HEK293 (cell line): Measurements from ENCODE around the gene C2CD2L.

ENCODE experiments used
- CTCF ChIA-PET: fragments of 350-600 bp; formaldehyde crosslinking; extraction: SDS; loops from one replicate; lab custom pipeline; 2021; ENCODE audit warnings: antibody characterized with exemption; lab: Yijun Ruan, JAX
- POLR2A ChIA-PET: fragments of 300-600 bp; formaldehyde crosslinking; extraction: SDS; loops from one replicate; lab custom pipeline; 2020; ENCODE audit warnings: antibody characterized with exemption, inconsistent platforms; lab: Yijun Ruan, JAX
- H3K27ac ChIP-seq: fragments of 200-500 bp; sonication (Bioruptor generic); 2 replicates; pipeline ENCODE4 v1.5.1; 2014; ENCODE audit warnings: low read depth, low read length, control low read depth, inconsistent platforms; ENCODE audit errors: extremely low read depth
- H3K36me3 ChIP-seq, 2 experiments: fragments of 200-500 bp in 1 of 2; sonication (Bioruptor generic) in 1 of 2; 1 replicate in 1 of 2; 2 replicates in 1 of 2; pipeline ENCODE4 v1.5.1; 2014 to 2017; ENCODE audit warnings: inconsistent platforms in 2 of 2, low read length in 2 of 2; ENCODE audit not compliant: control insufficient read depth in 2 of 2, insufficient read depth in 1 of 2
- H3K4me1 ChIP-seq: fragments of 200-500 bp; sonication (Bioruptor generic); 2 replicates; pipeline ENCODE4 v1.5.1; 2014; ENCODE audit warnings: mild to moderate bottlenecking, low read length, inconsistent platforms; ENCODE audit not compliant: control insufficient read depth, insufficient read depth
- H3K4me3 ChIP-seq: 2 replicates; pipeline ENCODE4 v1.5.1; 2011; ENCODE audit warnings: low read depth, mild to moderate bottlenecking, control low read depth, low read length, moderate library complexity
- H3K9me3 ChIP-seq: fragments of 200-500 bp; sonication (Bioruptor generic); 2 replicates; pipeline ENCODE4 v1.5.1; 2014; ENCODE audit warnings: low read depth, low read length, inconsistent platforms; ENCODE audit not compliant: control insufficient read depth, insufficient read depth
- GLI4 ChIP-seq: fragments of 450-650 bp; formaldehyde crosslinking; IDR thresholded peaks from 2 replicates; pipeline ENCODE4 v1.5.1; 2016; ENCODE audit warnings: missing biosample characterization, missing genetic modification characterization
- GLIS1 ChIP-seq: fragments of 450-650 bp; formaldehyde crosslinking; IDR thresholded peaks from 2 replicates; pipeline ENCODE4 v1.5.1; 2016; ENCODE audit warnings: missing biosample characterization, missing genetic modification characterization
- ZNF114 ChIP-seq: fragments of 450-650 bp; formaldehyde crosslinking; IDR thresholded peaks from 2 replicates; pipeline ENCODE4 v1.5.0; 2017; ENCODE audit warnings: missing biosample characterization, missing genetic modification characterization
- ZNF311 ChIP-seq: fragments of 450-650 bp; formaldehyde crosslinking; IDR thresholded peaks from 2 replicates; pipeline ENCODE4 v1.5.1; 2017; ENCODE audit warnings: missing biosample characterization, missing genetic modification characterization, borderline replicate concordance
- ZNF324 ChIP-seq: fragments of 450-650 bp; formaldehyde crosslinking; IDR thresholded peaks from 2 replicates; pipeline ENCODE4 v1.5.1; 2016; ENCODE audit warnings: missing biosample characterization, missing genetic modification characterization
- ZNF335 ChIP-seq: fragments of 450-650 bp; formaldehyde crosslinking; conservative IDR thresholded peaks from 2 replicates; pipeline ENCODE4 v1.5.1; 2016; ENCODE audit warnings: missing biosample characterization, missing genetic modification characterization
- ZNF354C ChIP-seq: fragments of 450-650 bp; formaldehyde crosslinking; IDR thresholded peaks from 2 replicates; pipeline ENCODE4 v1.5.1; 2016; ENCODE audit warnings: missing biosample characterization, missing genetic modification characterization, low read depth, borderline replicate concordance
- ZNF366 ChIP-seq: fragments of 450-650 bp; formaldehyde crosslinking; conservative IDR thresholded peaks from 2 replicates; pipeline ENCODE4 v1.5.1; 2016; ENCODE audit warnings: missing biosample characterization, missing genetic modification characterization
- ZNF473 ChIP-seq: fragments of 450-650 bp; formaldehyde crosslinking; IDR thresholded peaks from 2 replicates; pipeline ENCODE4 v1.5.1; 2017; ENCODE audit warnings: missing biosample characterization, missing genetic modification characterization
- ZNF510 ChIP-seq: fragments of 450-650 bp; formaldehyde crosslinking; IDR thresholded peaks from 2 replicates; pipeline ENCODE4 v1.5.1; 2018; ENCODE audit warnings: mild to moderate bottlenecking, missing genetic modification characterization, missing biosample characterization; ENCODE audit not compliant: insufficient replicate concordance
- ZNF549 ChIP-seq: fragments of 450-650 bp; IDR thresholded peaks from 2 replicates; pipeline ENCODE4 v1.5.1; 2018; ENCODE audit warnings: missing biosample characterization, missing genetic modification characterization, mild to moderate bottlenecking, inconsistent platforms, moderate library complexity
- ZNF555 ChIP-seq: fragments of 450-650 bp; formaldehyde crosslinking; conservative IDR thresholded peaks from 2 replicates; pipeline ENCODE4 v1.5.1; 2017; ENCODE audit warnings: missing biosample characterization, mild to moderate bottlenecking, missing genetic modification characterization, inconsistent platforms
- ZNF571 ChIP-seq: fragments of 450-650 bp; formaldehyde crosslinking; IDR thresholded peaks from 2 replicates; pipeline ENCODE4 v1.5.0; 2017; ENCODE audit warnings: missing biosample characterization, missing genetic modification characterization
- ZNF660 ChIP-seq: fragments of 450-650 bp; IDR thresholded peaks from 2 replicates; pipeline ENCODE4 v1.5.1; 2018; ENCODE audit warnings: missing biosample characterization, mild to moderate bottlenecking, missing genetic modification characterization
- ZNF670 ChIP-seq: fragments of 450-650 bp; formaldehyde crosslinking; IDR thresholded peaks from 2 replicates; pipeline ENCODE4 v1.5.1; 2016; ENCODE audit warnings: missing biosample characterization, missing genetic modification characterization, low read depth
- ZNF843 ChIP-seq: fragments of 450-650 bp; formaldehyde crosslinking; IDR thresholded peaks from 2 replicates; pipeline ENCODE4 v1.5.1; 2016; ENCODE audit warnings: missing biosample characterization, missing genetic modification characterization
- TF ChIP-seq, protein P1 (sequence below): fragments of 450-650 bp; IDR thresholded peaks from 2 replicates; pipeline ENCODE4 v1.5.1; 2018; ENCODE audit warnings: missing biosample characterization, missing genetic modification characterization
- TF ChIP-seq, protein P2 (sequence below): fragments of 450-650 bp; formaldehyde crosslinking; IDR thresholded peaks from 2 replicates; pipeline ENCODE4 v1.5.1; 2016; ENCODE audit warnings: missing biosample characterization, missing genetic modification characterization

Gene C2CD2L

DNA sequence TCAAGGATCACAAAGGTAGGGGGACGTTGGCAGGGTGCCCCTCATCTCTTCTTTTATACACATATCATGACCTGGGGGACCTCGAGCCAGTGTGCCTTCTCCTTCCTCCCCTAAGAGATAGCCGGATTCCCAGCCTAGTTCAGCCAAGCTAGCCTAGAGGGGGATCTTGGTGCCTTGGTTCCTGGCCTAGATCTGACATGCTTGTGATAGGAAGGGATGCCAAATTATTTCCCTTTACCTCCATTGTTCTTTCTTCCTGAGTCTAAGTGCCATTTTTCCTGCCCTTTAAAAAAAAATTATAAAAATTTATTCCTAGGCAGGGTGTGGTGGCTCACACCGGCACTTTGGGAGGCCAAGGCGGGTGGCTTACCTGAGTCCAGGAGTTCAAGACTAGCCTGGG lies 7.2 kb downstream of the C2CD2L start:
- Histone ChIP-seq H3K36me3 (peaks cover 0 to 76% of the 10 kb centered on the region in 2 experiments; a peak in 1 of 3 replicates), H3K4me3 (no peak overlapping the region), H3K9me3 (no peaks in the 10 kb centered on the region), H3K27ac (no peak overlapping the region), H3K4me1 (no peaks in the 10 kb centered on the region)
- CTCF ChIA-PET: no interaction called here
- POLR2A ChIA-PET: interaction anchor here (0.7 kb wide), 1 partner anchor 302 kb away, joined by 3 read pairs; no protein-coding TSS in a partner anchor
- no peak for TF ChIP-seq ZNF366 (tag by site-specific recombination)
- no peak for TF ChIP-seq ZNF670 (tag by site-specific recombination)
- TF ChIP-seq ZNF335 (tag by site-specific recombination): no peak

DNA sequence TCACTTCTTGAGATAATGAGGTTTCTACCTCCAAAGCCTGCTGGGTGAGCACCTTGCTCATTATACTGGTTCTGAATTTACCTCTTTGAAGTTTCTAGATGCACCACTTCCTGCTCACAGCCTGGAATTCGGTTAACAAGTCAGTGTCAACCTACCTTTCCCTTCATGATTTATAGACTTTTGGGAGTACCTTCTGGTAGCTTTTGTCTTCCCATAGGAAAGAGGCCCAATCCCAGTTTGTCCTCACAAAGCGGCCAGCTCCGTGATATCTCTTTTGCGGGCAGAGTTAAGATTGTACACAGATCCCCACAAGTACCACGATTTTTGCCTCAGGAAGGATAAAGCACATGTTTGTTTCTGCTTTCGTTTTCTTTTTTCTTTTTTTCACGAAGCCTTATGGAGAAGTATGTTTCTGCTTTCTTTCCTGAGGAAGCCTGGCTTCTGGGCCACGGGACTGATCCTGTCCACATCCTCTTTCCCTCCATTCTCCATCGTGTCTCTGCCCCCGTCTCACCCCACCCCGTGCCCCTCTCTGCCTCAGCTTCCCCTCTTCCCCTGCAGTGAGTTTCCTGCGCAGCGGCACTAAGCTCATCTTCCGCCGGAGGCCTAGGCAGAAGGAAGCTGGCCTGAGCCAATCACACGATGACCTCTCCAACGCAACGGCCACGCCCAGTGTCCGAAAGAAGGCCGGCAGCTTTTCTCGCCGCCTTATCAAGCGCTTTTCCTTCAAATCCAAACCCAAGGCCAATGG lies 8.5 kb downstream of the C2CD2L start:
- Histone ChIP-seq H3K27ac (no peak overlapping the region), H3K9me3 (no peaks in the 10 kb centered on the region), H3K36me3 (peaks cover 0 to 64% of the 10 kb centered on the region in 2 experiments; a peak in 1 of 3 replicates), H3K4me3 (no peak overlapping the region), H3K4me1 (no peaks in the 10 kb centered on the region)
- POLR2A ChIA-PET: interaction anchor here (0.5 to 0.8 kb wide), 2 partner anchors 24 to 30 kb away, joined by 3 to 5 read pairs; no protein-coding TSS in a partner anchor
- TF ChIP-seq, protein P1, sequence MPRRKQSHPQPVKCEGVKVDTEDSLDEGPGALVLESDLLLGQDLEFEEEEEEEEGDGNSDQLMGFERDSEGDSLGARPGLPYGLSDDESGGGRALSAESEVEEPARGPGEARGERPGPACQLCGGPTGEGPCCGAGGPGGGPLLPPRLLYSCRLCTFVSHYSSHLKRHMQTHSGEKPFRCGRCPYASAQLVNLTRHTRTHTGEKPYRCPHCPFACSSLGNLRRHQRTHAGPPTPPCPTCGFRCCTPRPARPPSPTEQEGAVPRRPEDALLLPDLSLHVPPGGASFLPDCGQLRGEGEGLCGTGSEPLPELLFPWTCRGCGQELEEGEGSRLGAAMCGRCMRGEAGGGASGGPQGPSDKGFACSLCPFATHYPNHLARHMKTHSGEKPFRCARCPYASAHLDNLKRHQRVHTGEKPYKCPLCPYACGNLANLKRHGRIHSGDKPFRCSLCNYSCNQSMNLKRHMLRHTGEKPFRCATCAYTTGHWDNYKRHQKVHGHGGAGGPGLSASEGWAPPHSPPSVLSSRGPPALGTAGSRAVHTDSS: no peak
- no peak for TF ChIP-seq ZNF660 (tag by site-specific recombination)
- no peak for TF ChIP-seq GLI4 (tag by site-specific recombination)
- no peak for TF ChIP-seq ZNF510 (tag by site-specific recombination)
- TF ChIP-seq ZNF114 (tag by site-specific recombination): no peak
- TF ChIP-seq ZNF354C (tag by site-specific recombination): no peak
- no peak for TF ChIP-seq ZNF473 (tag by site-specific recombination)
- TF ChIP-seq ZNF324 (tag by site-specific recombination): no peak
- no peak for TF ChIP-seq ZNF549
- no peak for TF ChIP-seq ZNF311
- TF ChIP-seq ZNF843: no peak
- no peak for TF ChIP-seq ZNF571 (tag by site-specific recombination)
- TF ChIP-seq ZNF555 (tag by site-specific recombination): no peak
- TF ChIP-seq, protein P2, sequence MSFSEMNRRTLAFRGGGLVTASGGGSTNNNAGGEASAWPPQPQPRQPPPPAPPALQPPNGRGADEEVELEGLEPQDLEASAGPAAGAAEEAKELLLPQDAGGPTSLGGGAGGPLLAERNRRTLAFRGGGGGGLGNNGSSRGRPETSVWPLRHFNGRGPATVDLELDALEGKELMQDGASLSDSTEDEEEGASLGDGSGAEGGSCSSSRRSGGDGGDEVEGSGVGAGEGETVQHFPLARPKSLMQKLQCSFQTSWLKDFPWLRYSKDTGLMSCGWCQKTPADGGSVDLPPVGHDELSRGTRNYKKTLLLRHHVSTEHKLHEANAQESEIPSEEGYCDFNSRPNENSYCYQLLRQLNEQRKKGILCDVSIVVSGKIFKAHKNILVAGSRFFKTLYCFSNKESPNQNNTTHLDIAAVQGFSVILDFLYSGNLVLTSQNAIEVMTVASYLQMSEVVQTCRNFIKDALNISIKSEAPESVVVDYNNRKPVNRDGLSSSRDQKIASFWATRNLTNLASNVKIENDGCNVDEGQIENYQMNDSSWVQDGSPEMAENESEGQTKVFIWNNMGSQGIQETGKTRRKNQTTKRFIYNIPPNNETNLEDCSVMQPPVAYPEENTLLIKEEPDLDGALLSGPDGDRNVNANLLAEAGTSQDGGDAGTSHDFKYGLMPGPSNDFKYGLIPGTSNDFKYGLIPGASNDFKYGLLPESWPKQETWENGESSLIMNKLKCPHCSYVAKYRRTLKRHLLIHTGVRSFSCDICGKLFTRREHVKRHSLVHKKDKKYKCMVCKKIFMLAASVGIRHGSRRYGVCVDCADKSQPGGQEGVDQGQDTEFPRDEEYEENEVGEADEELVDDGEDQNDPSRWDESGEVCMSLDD (tag by site-specific recombination): no peak
- TF ChIP-seq GLIS1 (tag by site-specific recombination): no peak
- CTCF ChIA-PET: interaction anchor here (0.6 kb wide), 2 partner anchors 20 to 38 kb away, joined by 4 read pairs; no protein-coding TSS in a partner anchor
